Peyer's patch (tissue), 4 donors: ENCODE results near the gene CHEK1. TPM values are rescaled to one million over a fixed set of nuclear protein-coding genes. Genes with fewer than 3 reads are reported as not detected.
A peak's percentile ranks its signal among the peaks of the same experiment; 100 is the strongest.

Source experiments
- DNase-seq, 3 donors: peaks; one replicate each; pipeline ENCODE4 v3.0.0-alpha.2; 2017 to 2019
- H3K27ac ChIP-seq, 4 donors: fragments of 200-600 bp; sonication (generic); one replicate each; pipeline ENCODE4 v1.5.1; 2016 to 2019
- H3K27me3 ChIP-seq, 2 donors: fragments of 200-600 bp; sonication (generic); one replicate each; pipeline ENCODE4 v1.5.1; 2019
- H3K36me3 ChIP-seq, 3 donors: fragments of 200-600 bp; sonication (generic); one replicate each; pipeline ENCODE4 v1.5.1; 2016 to 2019
- H3K4me1 ChIP-seq, 4 donors: fragments of 200-600 bp; sonication (generic); one replicate each; pipeline ENCODE4 v1.5.1; 2016 to 2019
- H3K4me3 ChIP-seq, 4 donors: fragments of 200-600 bp; sonication (generic); 1 replicate in 3 of 4; 2 replicates in 1 of 4; pipeline ENCODE4 v1.5.1; 2016 to 2019; ENCODE audit warnings: mild to moderate bottlenecking in 1 of 4
- H3K9me3 ChIP-seq, 4 donors: fragments of 200-600 bp; sonication (generic); one replicate each; pipeline ENCODE4 v1.5.1; 2016 to 2019; ENCODE audit warnings: mild to moderate bottlenecking in 1 of 4
- CTCF ChIP-seq, 6 experiments: fragments of 450-650 bp in 4 of 6; fragments of 200-600 bp in 2 of 6; sonication (generic) in 1 of 6; IDR thresholded peaks; one replicate each; pipeline ENCODE4 v1.5.1; 2017 to 2019; ENCODE audit warnings: antibody characterized with exemption in 6 of 6, mild to moderate bottlenecking in 3 of 6, moderate library complexity in 1 of 6
- POLR2A ChIP-seq, 2 donors: fragments of 450-650 bp; IDR thresholded peaks; one replicate each; pipeline ENCODE4 v1.5.1; 2017; ENCODE audit warnings: antibody characterized with exemption in 2 of 2, mild to moderate bottlenecking in 2 of 2, moderate library complexity in 2 of 2
- total RNA-seq, 4 donors: library from RNA; depleted of rRNA; stranded (reverse); fragments of >200 nt; gene quantifications; one replicate each; pipeline ENCODE4 v1.1.0, GENCODE V29; 2016

Gene CHEK1
- total RNA-seq, 4 donors from 2014 or later = 4.2 to 13.2 (median 6.3) TPM

GRCh38 chr11:125625630-125626287, 796 bp downstream of the CHEK1 start:
- H3K9me3 ChIP-seq = no peaks in the 10 kb centered on the region
- H3K27me3 ChIP-seq = no peaks in the 10 kb centered on the region
- peak; percentile 76 to 94 (median 94) for DNase-seq
- TF ChIP-seq CTCF (IDR thresholded peaks at IDR 0.05) (no peak), POLR2A (IDR thresholded peaks at IDR 0.05) (peak; percentile 63 to 78)
- peak overlapping the region; percentile 58 to 86 (median 72) for H3K4me3 ChIP-seq
- peaks cover 0 to 9% (median 1%) of the 10 kb centered on the region in 4 donors for H3K4me1 ChIP-seq
- H3K36me3 ChIP-seq = peaks cover 0 to 10% (median 0%) of the 10 kb centered on the region in 3 donors
- H3K27ac ChIP-seq = peak overlapping the region; percentile 88 to 98 (median 92)

DNA sequence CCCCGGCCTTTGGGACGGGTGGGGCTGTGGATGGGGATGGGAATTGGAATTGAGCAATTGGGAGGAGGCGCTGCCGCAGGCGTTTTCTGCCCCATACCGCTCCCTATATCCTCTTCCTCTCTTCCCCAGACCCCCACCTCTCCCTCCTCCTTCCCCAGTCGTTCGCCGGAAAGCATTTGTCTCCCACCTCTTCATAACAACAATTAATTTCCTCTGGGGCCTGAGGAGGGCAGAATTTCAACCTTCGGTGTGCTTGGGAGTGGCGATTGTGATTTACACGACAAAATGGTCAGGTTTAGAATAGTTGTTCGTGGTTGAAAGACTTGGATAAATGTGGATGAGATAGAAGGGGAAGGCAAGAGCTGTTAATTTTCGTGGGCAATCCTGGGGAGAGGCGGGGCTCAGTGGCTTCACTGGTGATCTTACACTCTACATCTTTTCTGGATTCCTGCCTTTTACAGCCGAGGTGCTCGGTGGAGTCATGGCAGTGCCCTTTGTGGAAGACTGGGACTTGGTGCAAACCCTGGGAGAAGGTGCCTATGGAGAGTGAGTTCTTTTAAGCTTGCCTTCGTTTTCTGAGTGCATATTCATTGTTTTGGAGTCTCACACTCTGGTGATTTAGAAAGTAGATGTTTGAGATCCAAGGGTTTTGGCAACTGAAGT, 1.5 kb downstream of the CHEK1 start:
- Histone ChIP-seq H3K36me3 (peaks cover 0 to 4% (median 0%) of the 10 kb centered on the region in 3 donors), H3K4me1 (peaks cover 0 to 9% (median 1%) of the 10 kb centered on the region in 4 donors), H3K4me3 (peak overlapping the region; percentile 58 to 86 (median 72)), H3K27me3 (no peaks in the 10 kb centered on the region), H3K27ac (peak overlapping the region; percentile 88 to 98 (median 92)), H3K9me3 (no peaks in the 10 kb centered on the region)
- TF ChIP-seq POLR2A (IDR thresholded peaks at IDR 0.05) (no peak), CTCF (IDR thresholded peaks at IDR 0.05) (peak in 4 of 6 experiments; percentile 16 to 34 (median 30))
- peak in 2 of 3 donors; percentile 47 to 50 for DNase-seq

GRCh38 chr11:125627236-125627910, 2.4 kb downstream of the CHEK1 start:
- no peaks in the 10 kb centered on the region for H3K27me3 ChIP-seq
- H3K4me1 ChIP-seq = peaks cover 0 to 9% (median 1%) of the 10 kb centered on the region in 4 donors
- no peak for DNase-seq
- H3K9me3 ChIP-seq = no peaks in the 10 kb centered on the region
- H3K27ac ChIP-seq = no peak overlapping the region
- TF ChIP-seq POLR2A (IDR thresholded peaks at IDR 0.05) (no peak), CTCF (IDR thresholded peaks at IDR 0.05) (no peak)
- no peak overlapping the region for H3K4me3 ChIP-seq
- H3K36me3 ChIP-seq = no peaks in the 10 kb centered on the region

- H3K27me3 ChIP-seq = no peaks in the 10 kb centered on the region
- peak overlapping the region in 1 of 4 donors; percentile 51 for H3K27ac ChIP-seq
- no peaks in the 10 kb centered on the region for H3K36me3 ChIP-seq
- no peak for DNase-seq
- H3K4me1 ChIP-seq = no peaks in the 10 kb centered on the region
- no peak for TF ChIP-seq POLR2A (IDR thresholded peaks at IDR 0.05)
- peak in 1 of 6 experiments; percentile 8 for TF ChIP-seq CTCF (IDR thresholded peaks at IDR 0.05)
- H3K9me3 ChIP-seq = no peaks in the 10 kb centered on the region
- no peak overlapping the region for H3K4me3 ChIP-seq
Measured at GRCh38 chr11:125637840-125638239, 12.9 kb downstream of the CHEK1 start.

- peak overlapping the region in 1 of 4 donors; percentile 51 for H3K27ac ChIP-seq
- no peaks in the 10 kb centered on the region for H3K4me1 ChIP-seq
- no peaks in the 10 kb centered on the region for H3K9me3 ChIP-seq
- no peaks in the 10 kb centered on the region for H3K27me3 ChIP-seq
- no peak for TF ChIP-seq POLR2A (IDR thresholded peaks at IDR 0.05)
- TF ChIP-seq CTCF (IDR thresholded peaks at IDR 0.05) = no peak
- peak overlapping the region in 1 of 4 donors; percentile 7 for H3K4me3 ChIP-seq
- DNase-seq = no peak
- H3K36me3 ChIP-seq = no peaks in the 10 kb centered on the region
Measured at GRCh38 chr11:125638315-125638714, 13.4 kb downstream of the CHEK1 start.
